DMS 273 (cell line): ENCODE data around the gene EVI2B.
A peak's percentile ranks its signal among the peaks of the same experiment; 100 is the strongest.
"Not testable (repeated sequence)": the region's sequence is repeated elsewhere in the genome, so short reads cannot be mapped to it uniquely, and the experiment has no call there.

Experiments used
- DNase-seq: peaks from one replicate; lab custom pipeline; 2025; ENCODE audit not compliant: unreplicated experiment; lab: John Stamatoyannopoulos, UW

EVI2B gene

DNA sequence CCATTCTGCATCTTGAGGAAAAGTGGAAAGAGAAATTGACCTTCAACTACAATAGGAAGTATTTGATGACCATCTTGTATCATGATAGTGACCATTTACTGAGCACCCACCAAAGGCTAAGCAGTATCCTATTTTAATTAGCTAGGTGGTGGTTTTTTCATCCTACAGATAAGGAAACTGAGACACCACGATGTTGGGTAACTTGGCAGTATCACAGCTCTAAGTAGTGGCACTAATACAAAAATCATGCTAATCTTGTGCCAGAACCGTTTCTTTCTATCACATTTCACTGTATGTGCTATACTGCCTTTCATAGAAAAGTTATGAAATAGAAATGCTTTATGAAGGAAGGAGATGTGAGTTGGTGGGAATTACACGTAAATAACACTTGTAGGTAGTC, 2.3 kb downstream of the EVI2B start:
- DNase-seq = no peak

DNA sequence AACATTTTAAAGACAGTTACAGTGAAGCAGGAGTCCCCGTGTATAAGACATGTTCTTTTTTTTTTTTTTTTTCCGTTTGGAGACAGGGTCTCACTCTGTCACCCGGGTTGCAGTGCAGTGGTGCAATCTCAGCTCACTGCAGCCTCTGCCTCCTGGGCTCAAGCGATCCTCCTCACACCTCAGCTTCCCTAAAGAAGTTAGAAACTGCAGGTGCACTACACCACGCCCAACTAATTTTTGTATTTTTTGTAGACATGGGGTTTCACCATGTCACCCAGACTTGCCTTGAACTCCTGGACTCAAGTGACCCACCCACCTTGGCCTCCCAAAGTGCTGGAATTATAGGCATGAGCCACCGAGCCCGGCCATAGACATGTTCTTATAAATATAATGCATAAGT, 3.0 kb downstream of the EVI2B start:
- no peak for DNase-seq

GRCh38 chr17:31310260-31310659, 3.6 kb downstream of the EVI2B start:
- DNase-seq = no peak

- DNase-seq = no peak
These were observed 4.3 kb downstream of the EVI2B start for GRCh38 chr17:31309556-31309955.

DNA sequence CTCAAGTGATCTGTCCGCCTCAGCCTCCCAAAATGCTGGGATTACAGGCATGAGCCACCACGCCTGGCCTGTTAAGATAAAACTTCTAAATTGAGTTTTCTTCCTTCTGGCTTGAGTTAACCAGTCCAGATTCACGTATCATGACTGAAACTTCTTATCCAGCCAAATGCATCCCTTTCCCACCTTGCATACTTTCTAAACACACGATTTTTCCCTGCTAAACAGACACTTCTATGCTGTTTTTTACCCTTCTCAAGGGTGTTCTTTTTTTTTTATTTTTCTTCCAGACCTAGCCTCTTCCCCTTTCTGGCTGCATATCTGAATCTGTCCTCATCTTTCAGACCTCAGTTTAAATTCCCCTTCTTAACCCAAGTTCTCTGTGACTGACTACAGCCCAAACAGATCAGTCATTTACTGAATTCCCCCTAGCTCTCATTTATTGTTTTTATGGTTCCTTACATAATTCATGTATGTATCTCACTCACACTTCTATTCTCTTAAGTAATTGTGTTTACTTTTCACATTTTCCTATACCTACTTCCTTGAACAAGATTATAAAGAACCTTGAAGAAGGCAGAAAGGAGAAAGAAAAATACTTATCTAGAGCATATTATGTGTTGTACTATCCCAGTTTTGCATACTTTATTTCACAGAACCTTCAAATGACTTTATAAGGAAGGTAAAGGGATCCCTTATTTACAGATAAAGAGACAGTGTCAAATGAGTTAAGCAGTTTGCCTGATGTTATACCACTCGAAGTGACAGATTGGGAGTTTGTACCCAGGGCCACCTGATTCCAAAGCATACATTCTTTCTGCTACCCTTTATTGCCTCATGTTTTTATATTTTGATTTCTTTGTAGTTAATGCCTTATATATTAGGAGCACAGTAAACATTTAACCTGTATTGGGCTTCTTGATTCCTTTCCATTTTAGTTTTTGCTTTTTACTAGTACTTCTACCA, 5.2 kb downstream of the EVI2B start:
- DNase-seq = no peak

- DNase-seq = no peak
These were observed 6.2 kb downstream of the EVI2B start for GRCh38 chr17:31307640-31308039.

DNA sequence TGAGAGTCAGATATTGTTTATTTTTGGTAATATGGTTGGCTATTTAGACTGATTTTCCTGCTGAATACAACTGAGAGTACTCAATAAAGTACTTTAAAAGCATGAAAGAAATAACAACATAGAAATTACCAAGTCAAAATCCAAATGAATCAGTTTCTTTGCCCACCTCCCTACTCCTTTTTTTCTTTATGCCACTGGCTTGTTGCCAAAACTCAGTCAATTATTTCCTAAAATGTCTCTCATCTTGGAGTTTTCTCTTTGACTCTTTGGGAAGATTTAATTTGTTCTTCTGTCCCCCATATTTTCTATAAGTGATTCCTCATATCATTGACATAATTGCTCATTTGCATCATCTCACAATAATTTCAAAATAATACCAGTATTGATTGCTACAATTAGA, 14.2 kb downstream of the EVI2B start:
- DNase-seq = peak; percentile 3

- no peak for DNase-seq
These were observed 16.8 kb downstream of the EVI2B start, which contains the start of gene OMG for GRCh38 chr17:31297090-31297489. TSS of gene OMG (minus strand) at chr17:31297239. CDS start at chr17:31296331, 908 bp downstream.

DNA sequence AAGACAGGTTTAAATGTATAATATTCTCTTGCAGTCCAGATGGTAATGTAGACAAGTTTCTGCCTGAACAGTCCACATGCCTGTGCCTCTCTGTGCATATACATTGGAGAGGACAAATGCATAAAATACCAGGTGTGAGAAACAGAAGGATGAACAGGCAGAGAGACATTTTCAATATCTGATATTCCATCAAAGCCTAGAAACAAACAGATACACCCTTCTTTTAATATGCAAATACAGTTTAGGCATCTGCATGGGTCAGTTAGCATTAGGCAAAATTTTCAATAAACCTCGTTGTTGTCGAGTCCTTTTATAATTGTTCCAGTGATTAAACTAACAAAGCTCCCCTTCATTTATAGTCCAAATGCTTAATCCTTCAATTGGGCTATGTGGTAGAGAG, 17.7 kb downstream of the EVI2B start:
- peak; percentile 2 for DNase-seq

DNA sequence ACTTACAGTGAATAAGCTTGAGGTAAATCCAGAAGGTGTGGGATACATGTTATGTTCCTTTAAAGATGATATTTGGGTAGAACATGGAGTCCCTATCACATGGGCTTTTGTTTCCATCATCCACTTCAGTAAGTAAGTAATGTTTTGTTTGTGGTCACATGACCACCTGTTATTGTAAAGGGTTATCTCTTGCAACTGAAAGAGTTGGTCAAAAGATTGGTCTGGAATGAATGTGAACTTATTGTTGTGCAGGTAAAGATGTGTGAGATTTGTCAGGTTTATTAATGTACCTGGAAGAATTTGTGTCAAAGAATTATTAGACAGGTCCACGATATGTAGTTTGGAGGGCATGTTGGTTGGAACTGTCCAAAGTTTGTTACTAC, 18.4 kb downstream of the EVI2B start:
- no peak for DNase-seq

GRCh38 chr17:31294820-31295488, 18.9 kb downstream of the EVI2B start:
- no peak for DNase-seq

- DNase-seq = no peak
These were observed 19.6 kb downstream of the EVI2B start for GRCh38 chr17:31294231-31294630.

DNA sequence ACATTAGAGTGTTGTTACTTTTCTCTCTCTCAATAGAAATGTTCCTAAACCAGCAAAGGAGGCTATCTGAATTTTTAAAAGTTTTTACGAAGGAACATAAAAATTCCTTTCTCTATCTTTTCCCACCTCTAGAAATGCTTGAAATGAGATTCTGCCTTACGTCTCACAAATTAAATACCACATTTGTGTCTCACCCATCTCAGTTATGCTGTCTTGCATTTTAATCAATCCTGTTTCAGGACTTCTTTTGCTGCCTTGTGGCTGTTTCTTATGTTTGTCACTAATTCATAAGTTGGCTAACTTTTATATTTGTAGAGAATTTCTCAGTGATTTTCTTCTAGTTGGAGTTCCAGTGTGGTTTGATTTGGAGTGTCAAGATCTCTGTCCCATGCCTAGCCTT, 20.3 kb downstream of the EVI2B start:
- DNase-seq = no peak

DNA sequence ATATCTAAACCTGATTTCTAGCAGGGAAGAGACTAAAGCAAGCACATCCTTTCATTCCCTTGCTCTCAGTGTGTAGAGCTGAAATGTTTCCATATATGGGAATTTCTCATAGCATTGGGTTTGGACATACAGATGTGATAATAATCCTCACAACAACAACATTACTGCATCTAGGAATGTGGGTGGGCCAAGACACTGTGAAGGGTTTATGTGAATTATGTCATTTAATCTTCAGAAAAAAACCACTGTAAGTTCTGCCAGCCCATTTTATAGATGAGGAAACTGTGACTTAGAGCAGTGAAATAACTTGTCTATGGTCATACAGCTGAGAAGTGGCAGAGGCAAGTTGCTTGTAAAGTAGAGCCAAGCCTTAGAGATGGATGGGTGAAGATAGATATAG, 22.0 kb downstream of the EVI2B start:
- DNase-seq = no peak

DNA sequence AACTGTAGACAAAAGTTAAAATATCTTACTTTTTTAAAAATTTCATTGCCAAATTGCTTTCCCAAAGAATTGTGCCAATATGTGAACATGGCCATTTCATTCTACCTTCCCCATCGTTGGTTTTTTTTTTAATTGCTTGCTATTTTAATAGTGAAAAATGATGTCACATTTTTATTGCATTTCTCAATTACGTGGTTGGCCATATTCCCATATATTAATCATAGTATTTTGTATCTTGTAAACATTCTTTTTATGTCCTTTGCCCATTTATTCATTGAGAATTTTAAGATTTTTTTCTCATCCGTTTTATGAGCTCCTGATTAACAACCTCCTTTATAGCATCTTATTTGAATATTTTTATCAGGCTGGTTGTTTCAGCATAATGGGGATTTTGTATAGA, 24.1 kb downstream of the EVI2B start:
- no peak for DNase-seq

GRCh38 chr17:31287932-31288331, 25.9 kb downstream of the EVI2B start:
- not testable (repeated sequence) for DNase-seq

- peak; percentile 7 for DNase-seq
These were observed 27.3 kb downstream of the EVI2B start for GRCh38 chr17:31286587-31286986.

- no peak for DNase-seq
These were observed 30.0 kb downstream of the EVI2B start for GRCh38 chr17:31283841-31284240.

GRCh38 chr17:31281061-31281460, 32.8 kb downstream of the EVI2B start:
- no peak for DNase-seq

DNA sequence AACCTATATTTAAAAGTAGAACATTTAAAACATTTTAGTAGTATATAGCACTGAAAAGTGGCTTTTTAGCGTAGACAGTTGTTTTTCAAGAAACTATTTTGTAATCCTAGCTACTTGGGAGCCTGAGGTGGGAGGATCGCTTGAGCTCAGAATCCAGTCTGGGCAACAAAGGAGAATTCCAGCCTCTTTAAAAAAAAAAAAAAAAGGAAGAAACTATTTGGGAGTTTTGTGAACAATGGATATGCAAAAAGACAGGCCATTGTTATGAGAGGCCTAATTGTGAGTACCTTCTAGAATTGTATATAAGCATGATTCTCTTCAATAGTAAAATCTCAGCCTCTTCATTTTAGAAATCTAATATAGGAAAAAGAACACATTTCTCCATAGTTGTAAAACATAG, 34.5 kb downstream of the EVI2B start:
- no peak for DNase-seq

DNA sequence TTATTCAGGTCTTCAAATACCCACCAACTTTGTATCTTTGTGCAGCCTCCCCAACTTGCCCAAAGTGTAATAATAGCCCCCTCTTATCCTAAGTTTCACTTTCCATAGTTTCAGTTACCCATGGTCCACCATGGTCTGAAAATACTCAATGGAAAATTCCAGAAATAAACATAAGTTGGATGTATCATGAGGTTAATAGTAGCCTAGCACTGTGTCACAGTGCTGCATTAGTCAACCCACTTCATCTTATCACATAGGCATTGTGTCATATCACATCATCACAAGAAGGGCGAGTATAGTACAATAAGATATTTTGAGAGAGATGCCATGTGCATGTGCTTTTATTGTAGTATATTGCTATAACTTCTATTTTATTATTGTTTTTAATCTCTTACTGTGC, 38.7 kb downstream of the EVI2B start:
- DNase-seq = no peak

- DNase-seq = no peak
These were observed 39.6 kb downstream of the EVI2B start for GRCh38 chr17:31274252-31274651.
